MCF 10A (cell line): ENCODE measurements around the gene GABRB1. TPM values are rescaled to one million over a fixed set of nuclear protein-coding genes. Genes with fewer than 3 reads are reported as not detected.

Source experiments
- BruUV-seq: library from RNA; stranded (reverse); fragments of 400-500 nt; replicated peaks from 2 replicates; lab custom pipeline; 2021; lab: Mats Ljungman, UMichigan
- CTCF ChIA-PET: fragments of 300-600 bp; sonication (Branson Sonifier 250); formaldehyde crosslinking; extraction: SDS; loops from one replicate; lab custom pipeline; 2021; ENCODE audit warnings: antibody characterized with exemption, inconsistent platforms; lab: Yijun Ruan, JAX
- POLR2A ChIA-PET: fragments of 300-600, 350-650 bp; sonication (Branson Sonifier 250); formaldehyde crosslinking; extraction: SDS; loops from one replicate; lab custom pipeline; 2020; ENCODE audit warnings: antibody characterized with exemption, inconsistent platforms; lab: Yijun Ruan, JAX
- DNase-seq: peaks from one replicate; pipeline ENCODE4 v3.0.0-alpha.2; 2018; ENCODE audit not compliant: unreplicated experiment
- H3K27ac Mint-ChIP-seq: one replicate; pipeline ENCODE4 v1.8.0; 2022; ENCODE audit warnings: mild to moderate bottlenecking, low read depth, mixed read lengths; ENCODE audit not compliant: unreplicated experiment
- H3K27me3 Mint-ChIP-seq: one replicate; pipeline ENCODE4 v1.8.0; 2022; ENCODE audit warnings: mixed read lengths; ENCODE audit not compliant: insufficient read depth, unreplicated experiment
- H3K36me3 Mint-ChIP-seq: one replicate; pipeline ENCODE4 v1.8.0; 2022; ENCODE audit warnings: mild to moderate bottlenecking, moderate library complexity, mixed read lengths; ENCODE audit not compliant: insufficient read depth, unreplicated experiment
- H3K4me1 Mint-ChIP-seq: one replicate; pipeline ENCODE4 v1.8.0; 2022; ENCODE audit warnings: mixed read lengths; ENCODE audit not compliant: insufficient read depth, unreplicated experiment
- H3K4me3 Mint-ChIP-seq: one replicate; pipeline ENCODE4 v1.8.0; 2022; ENCODE audit warnings: mild to moderate bottlenecking, moderate library complexity, mixed read lengths; ENCODE audit not compliant: unreplicated experiment
- H3K9me3 Mint-ChIP-seq: one replicate; pipeline ENCODE4 v1.8.0; 2022; ENCODE audit warnings: mixed read lengths; ENCODE audit not compliant: unreplicated experiment
- intact Hi-C: fragments of 100-400 bp; cut with micrococcal nuclease; formaldehyde crosslinking; loops from 2 replicates; pipeline ENCODE4 v1.14.1; 2022
- total RNA-seq: library from RNA; stranded (reverse); gene quantifications from 2 replicates; pipeline ENCODE4 v1.2.3, GENCODE V29; 2022
- TF ChIP-seq, protein P1 (sequence below): fragments of 200-600 bp; IDR thresholded peaks from one replicate; pipeline ENCODE4 v1.8.0; 2022; ENCODE audit warnings: antibody characterized with exemption, mild to moderate bottlenecking; ENCODE audit not compliant: unreplicated experiment

GABRB1 gene
- total RNA-seq, 1 experiment from 2014 or later = not detected

DNA sequence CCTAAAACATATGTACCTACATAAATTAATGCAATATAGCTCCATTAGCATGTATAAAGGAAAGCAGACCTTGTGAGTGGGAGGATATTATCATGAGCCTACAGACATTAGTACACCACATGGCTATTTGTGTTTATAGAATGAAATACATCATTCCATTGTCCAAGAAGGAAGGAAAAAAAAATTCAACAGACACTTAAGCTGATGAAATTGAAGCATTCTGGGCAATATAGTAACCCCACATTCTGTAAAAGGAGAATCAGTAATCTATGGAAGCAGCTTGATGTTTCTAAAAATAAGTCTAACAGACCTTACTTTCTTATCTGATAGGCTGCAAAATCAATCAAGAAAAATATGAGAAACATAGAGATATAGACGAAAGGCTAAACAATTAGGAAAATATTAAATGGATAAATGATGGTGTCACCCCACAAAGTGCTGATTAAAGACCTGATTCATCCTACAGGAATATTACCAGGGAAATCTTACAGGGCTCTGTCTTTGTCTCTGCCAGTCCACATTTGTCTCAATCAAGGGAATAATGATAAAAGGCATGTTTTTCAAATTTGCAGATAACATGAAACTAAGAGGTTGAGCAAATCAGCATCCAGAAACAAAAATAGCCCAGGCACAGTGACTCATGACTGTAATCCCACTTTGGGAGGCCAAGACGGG is 355.3 kb downstream of the GABRB1 start:
- no peaks in the 10 kb centered on the region for H3K36me3 Mint-ChIP-seq
- BruUV-seq = no TSS peak
- H3K4me1 Mint-ChIP-seq = no peaks in the 10 kb centered on the region
- H3K27ac Mint-ChIP-seq = no peak overlapping the region
- ChIA-PET CTCF (interaction anchor here (0.8 to 1.2 kb wide), 2 partner anchors 477 to 613 kb away, joined by 4 read pairs; no protein-coding TSS in a partner anchor), POLR2A (no interaction called here)
- peaks cover 41% of the 10 kb centered on the region for H3K27me3 Mint-ChIP-seq
- TF ChIP-seq, protein P1, sequence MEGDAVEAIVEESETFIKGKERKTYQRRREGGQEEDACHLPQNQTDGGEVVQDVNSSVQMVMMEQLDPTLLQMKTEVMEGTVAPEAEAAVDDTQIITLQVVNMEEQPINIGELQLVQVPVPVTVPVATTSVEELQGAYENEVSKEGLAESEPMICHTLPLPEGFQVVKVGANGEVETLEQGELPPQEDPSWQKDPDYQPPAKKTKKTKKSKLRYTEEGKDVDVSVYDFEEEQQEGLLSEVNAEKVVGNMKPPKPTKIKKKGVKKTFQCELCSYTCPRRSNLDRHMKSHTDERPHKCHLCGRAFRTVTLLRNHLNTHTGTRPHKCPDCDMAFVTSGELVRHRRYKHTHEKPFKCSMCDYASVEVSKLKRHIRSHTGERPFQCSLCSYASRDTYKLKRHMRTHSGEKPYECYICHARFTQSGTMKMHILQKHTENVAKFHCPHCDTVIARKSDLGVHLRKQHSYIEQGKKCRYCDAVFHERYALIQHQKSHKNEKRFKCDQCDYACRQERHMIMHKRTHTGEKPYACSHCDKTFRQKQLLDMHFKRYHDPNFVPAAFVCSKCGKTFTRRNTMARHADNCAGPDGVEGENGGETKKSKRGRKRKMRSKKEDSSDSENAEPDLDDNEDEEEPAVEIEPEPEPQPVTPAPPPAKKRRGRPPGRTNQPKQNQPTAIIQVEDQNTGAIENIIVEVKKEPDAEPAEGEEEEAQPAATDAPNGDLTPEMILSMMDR = no peak
- H3K4me3 Mint-ChIP-seq = no peak overlapping the region
- H3K9me3 Mint-ChIP-seq = no peaks in the 10 kb centered on the region
- no peak for DNase-seq
- intact Hi-C loops = loop anchor here (5.0 to 10.0 kb wide), 2 partner anchors 176 to 548 kb away; no protein-coding TSS in a partner anchor

DNA sequence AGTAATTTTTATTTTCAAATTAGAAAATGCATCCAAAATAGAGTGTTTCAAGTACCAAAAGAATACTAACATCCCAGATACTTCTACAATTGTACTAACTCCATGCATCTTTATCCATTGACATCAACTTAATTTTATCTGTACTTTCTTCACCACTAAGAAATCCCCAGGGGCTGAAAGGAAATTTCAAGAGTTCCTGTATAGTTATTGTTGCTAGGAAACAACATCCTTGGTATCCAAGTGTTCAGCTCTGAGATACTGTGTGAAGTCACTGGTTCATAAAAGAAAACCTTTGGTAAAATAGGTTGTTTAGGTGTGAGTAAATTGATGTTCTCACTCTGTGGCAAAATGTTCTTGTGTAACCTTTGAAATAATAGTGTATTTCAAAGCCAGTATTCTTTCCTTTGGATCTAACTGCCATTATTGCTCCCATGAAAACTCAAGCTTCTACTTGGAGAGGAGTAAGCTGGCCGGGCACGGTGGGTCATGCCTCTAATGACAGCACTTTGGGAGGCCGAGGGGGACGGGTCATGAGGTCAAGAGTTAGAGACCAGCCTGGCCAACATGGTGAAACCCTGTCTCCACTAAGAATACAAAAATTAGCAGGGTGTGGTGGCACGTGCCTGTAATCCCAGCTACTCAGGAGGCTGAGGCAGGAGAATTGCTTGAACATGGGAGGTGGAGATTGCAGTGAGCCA is 359.2 kb downstream of the GABRB1 start:
- Mint-ChIP-seq H3K27me3 (peaks cover 34% of the 10 kb centered on the region), H3K9me3 (no peaks in the 10 kb centered on the region), H3K4me1 (no peaks in the 10 kb centered on the region), H3K27ac (no peak overlapping the region), H3K36me3 (no peaks in the 10 kb centered on the region), H3K4me3 (no peak overlapping the region)
- POLR2A ChIA-PET = no interaction called here
- TF ChIP-seq, protein P1 = no peak
- intact Hi-C loops = no loop called here
- CTCF ChIA-PET = interaction anchor here (1.7 kb wide), 1 partner anchor 8 kb away, joined by 4 read pairs; no protein-coding TSS in a partner anchor
- BruUV-seq = no TSS peak
- DNase-seq = no peak

DNA sequence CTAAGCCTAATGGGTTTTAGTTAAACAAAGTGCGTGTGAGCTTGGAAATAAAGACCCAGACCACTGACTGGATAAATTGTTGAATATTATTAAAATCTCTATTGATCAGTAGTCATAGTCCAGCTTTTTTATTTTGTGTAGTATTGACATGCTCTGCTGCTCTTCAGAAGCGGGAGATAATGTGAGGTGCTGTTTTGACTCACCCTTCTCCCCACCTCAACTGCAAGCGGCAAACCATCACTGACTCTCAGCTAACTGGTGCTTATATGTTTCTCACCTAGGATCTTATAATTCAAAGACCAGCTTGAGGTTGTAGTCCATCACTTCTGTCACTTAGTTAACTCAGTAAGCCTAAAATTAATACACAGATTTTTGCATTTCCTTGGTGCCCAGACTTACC is 359.9 kb downstream of the GABRB1 start:
- CTCF ChIA-PET = interaction anchor here (0.8 to 1.7 kb wide), 2 partner anchors 9 to 271 kb away, joined by 3 to 4 read pairs; no protein-coding TSS in a partner anchor

DNA sequence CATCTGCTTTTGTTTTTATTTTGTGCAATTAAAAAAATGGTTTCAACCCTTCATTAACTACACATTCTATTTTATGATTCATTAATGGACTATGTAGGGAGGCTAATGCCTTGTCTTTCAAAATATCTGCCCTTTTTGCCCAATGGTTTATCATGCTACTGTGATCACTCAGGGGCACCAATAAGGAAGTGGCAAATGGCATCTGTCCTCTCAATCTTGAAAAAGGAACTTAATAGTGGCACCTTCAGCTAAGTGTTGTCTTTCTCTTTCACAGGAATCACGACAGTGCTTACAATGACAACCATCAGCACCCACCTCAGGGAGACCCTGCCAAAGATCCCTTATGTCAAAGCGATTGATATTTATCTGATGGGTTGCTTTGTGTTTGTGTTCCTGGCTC is 375.0 kb downstream of the GABRB1 start:
- Mint-ChIP-seq H3K36me3 (no peaks in the 10 kb centered on the region), H3K27me3 (peaks cover 39% of the 10 kb centered on the region), H3K9me3 (no peaks in the 10 kb centered on the region), H3K4me1 (no peaks in the 10 kb centered on the region), H3K27ac (no peak overlapping the region), H3K4me3 (no peak overlapping the region)
- BruUV-seq = no TSS peak
- intact Hi-C loops = no loop called here
- TF ChIP-seq, protein P1 = no peak
- CTCF ChIA-PET = interaction anchor here (0.6 kb wide), 1 partner anchor 23 kb away, joined by 3 read pairs; no protein-coding TSS in a partner anchor
- DNase-seq = no peak
- POLR2A ChIA-PET = no interaction called here

More for the DNA sequence above, 359.9 kb downstream of the GABRB1 start:
- no peak for DNase-seq
- no TSS peak for BruUV-seq
- Mint-ChIP-seq H3K27me3 (peaks cover 27% of the 10 kb centered on the region), H3K36me3 (no peaks in the 10 kb centered on the region), H3K9me3 (no peaks in the 10 kb centered on the region), H3K4me3 (no peak overlapping the region), H3K4me1 (no peaks in the 10 kb centered on the region), H3K27ac (no peak overlapping the region)
- intact Hi-C loops = no loop called here
- TF ChIP-seq, protein P1 = no peak
- POLR2A ChIA-PET = no interaction called here
